Mesothelial cell of epicardium (in vitro differentiated cells): ENCODE results near the gene DYRK1A. TPM values are rescaled to one million over a fixed set of nuclear protein-coding genes. Genes with fewer than 3 reads are reported as not detected.
A peak's percentile ranks its signal among the peaks of the same experiment; 100 is the strongest.

Experiments
- DNase-seq, 2 experiments: peaks; one replicate each; pipeline ENCODE4 v3.0.0; 2021; ENCODE audit warnings: low spot score in 2 of 2; ENCODE audit not compliant: unreplicated experiment in 2 of 2
- H3K27ac Mint-ChIP-seq: 2 replicates; pipeline ENCODE4 v1.8.0; 2021; ENCODE audit warnings: mixed read lengths
- H3K27me3 Mint-ChIP-seq: 2 replicates; pipeline ENCODE4 v1.8.0; 2021; ENCODE audit warnings: low read depth, mixed read lengths
- H3K36me3 Mint-ChIP-seq: 2 replicates; pipeline ENCODE4 v1.8.0; 2021; ENCODE audit warnings: mixed read lengths
- H3K4me1 Mint-ChIP-seq: 2 replicates; pipeline ENCODE4 v1.8.0; 2021; ENCODE audit warnings: mixed read lengths
- H3K4me3 Mint-ChIP-seq: 2 replicates; pipeline ENCODE4 v1.8.0; 2021; ENCODE audit warnings: mild to moderate bottlenecking, moderate library complexity, mixed read lengths
- H3K9me3 Mint-ChIP-seq: 2 replicates; pipeline ENCODE4 v1.8.0; 2021; ENCODE audit warnings: mixed read lengths
- total RNA-seq: library from RNA; stranded (reverse); gene quantifications from 3 replicates; pipeline ENCODE4 v1.2.1, GENCODE V29; 2021
- TF ChIP-seq, protein P1 (sequence below): fragments of 200-600 bp; sonication (generic); IDR thresholded peaks from one replicate; pipeline ENCODE4 v1.5.0; 2021; ENCODE audit warnings: antibody characterized with exemption; ENCODE audit not compliant: unreplicated experiment

The DYRK1A gene
- total RNA-seq, 1 donor from 2014 or later = 79.7 TPM

DNA sequence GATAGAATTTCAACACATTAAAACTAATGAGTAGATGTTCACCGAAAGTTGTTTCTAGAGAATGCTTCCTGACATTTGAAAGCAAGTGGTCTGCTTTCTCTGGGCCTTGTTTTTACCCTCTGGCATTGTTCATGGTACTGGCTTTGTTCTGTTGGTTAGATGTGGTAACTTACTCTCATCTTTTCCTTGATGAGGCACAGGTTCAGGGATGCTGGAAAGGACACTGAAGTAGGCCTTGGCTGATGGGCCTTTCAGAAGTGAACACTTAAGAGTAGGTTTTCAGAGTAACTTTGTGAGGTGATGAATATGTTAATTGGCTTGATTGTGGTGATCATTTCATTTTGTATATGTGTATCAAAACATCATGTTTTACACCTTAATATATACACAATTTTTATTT, 55.8 kb downstream of the DYRK1A start:
- peaks cover 13% of the 10 kb centered on the region for H3K9me3 Mint-ChIP-seq
- peaks cover 23% of the 10 kb centered on the region for H3K4me1 Mint-ChIP-seq
- H3K27ac Mint-ChIP-seq = peak overlapping the region; percentile 26
- no peaks in the 10 kb centered on the region for H3K27me3 Mint-ChIP-seq
- TF ChIP-seq, protein P1, sequence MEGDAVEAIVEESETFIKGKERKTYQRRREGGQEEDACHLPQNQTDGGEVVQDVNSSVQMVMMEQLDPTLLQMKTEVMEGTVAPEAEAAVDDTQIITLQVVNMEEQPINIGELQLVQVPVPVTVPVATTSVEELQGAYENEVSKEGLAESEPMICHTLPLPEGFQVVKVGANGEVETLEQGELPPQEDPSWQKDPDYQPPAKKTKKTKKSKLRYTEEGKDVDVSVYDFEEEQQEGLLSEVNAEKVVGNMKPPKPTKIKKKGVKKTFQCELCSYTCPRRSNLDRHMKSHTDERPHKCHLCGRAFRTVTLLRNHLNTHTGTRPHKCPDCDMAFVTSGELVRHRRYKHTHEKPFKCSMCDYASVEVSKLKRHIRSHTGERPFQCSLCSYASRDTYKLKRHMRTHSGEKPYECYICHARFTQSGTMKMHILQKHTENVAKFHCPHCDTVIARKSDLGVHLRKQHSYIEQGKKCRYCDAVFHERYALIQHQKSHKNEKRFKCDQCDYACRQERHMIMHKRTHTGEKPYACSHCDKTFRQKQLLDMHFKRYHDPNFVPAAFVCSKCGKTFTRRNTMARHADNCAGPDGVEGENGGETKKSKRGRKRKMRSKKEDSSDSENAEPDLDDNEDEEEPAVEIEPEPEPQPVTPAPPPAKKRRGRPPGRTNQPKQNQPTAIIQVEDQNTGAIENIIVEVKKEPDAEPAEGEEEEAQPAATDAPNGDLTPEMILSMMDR = no peak
- no peak for DNase-seq
- H3K4me3 Mint-ChIP-seq = no peak overlapping the region
- H3K36me3 Mint-ChIP-seq = peaks cover 15% of the 10 kb centered on the region

DNA sequence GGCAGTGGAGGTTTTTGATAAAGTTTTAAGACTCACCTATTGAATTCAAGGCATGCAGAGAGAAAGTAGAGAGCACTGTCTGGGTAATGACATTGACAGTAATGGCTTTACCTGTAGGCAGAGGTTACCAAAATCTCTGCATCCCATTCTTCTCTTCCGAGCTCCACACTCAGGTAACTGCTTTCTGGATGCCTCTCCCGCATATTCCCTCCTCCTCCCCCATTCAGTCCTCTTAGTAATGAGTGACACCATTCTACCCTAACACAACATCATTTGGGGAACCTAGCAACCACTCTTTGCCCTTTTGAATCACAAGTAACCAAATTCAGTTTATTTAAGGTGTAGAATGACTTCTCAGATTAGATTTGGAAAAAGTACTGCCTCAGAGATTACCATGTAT, 56.5 kb downstream of the DYRK1A start:
- Mint-ChIP-seq H3K27me3 (no peaks in the 10 kb centered on the region), H3K4me3 (no peak overlapping the region), H3K4me1 (peaks cover 18% of the 10 kb centered on the region), H3K27ac (no peak overlapping the region), H3K9me3 (peaks cover 14% of the 10 kb centered on the region), H3K36me3 (peaks cover 22% of the 10 kb centered on the region)
- TF ChIP-seq, protein P1 = no peak
- no peak for DNase-seq

DNA sequence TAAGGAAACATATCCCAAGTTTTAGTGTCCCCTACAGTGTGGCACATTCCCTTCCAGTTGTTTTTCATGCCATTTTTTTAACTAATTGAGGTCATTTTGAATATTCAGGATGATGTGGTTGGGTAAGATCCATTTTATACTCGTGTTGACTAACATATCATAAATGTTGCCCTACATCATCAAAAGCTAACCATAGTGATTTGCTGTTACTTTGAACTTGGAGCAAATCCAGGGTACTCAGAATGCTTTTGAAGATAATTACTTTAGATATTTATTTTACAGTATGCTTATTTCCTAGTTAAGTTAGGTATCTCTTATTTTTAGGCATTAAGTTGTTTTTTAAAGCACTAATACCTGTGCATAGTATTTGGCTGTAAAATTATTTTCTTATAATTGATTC, 57.8 kb downstream of the DYRK1A start:
- H3K27me3 Mint-ChIP-seq = no peaks in the 10 kb centered on the region
- no peak overlapping the region for H3K4me3 Mint-ChIP-seq
- H3K27ac Mint-ChIP-seq = peak overlapping the region; percentile 80
- H3K4me1 Mint-ChIP-seq = peaks cover 13% of the 10 kb centered on the region
- TF ChIP-seq, protein P1 = no peak
- peaks cover 33% of the 10 kb centered on the region for H3K36me3 Mint-ChIP-seq
- DNase-seq = no peak
- peaks cover 14% of the 10 kb centered on the region for H3K9me3 Mint-ChIP-seq

DNA sequence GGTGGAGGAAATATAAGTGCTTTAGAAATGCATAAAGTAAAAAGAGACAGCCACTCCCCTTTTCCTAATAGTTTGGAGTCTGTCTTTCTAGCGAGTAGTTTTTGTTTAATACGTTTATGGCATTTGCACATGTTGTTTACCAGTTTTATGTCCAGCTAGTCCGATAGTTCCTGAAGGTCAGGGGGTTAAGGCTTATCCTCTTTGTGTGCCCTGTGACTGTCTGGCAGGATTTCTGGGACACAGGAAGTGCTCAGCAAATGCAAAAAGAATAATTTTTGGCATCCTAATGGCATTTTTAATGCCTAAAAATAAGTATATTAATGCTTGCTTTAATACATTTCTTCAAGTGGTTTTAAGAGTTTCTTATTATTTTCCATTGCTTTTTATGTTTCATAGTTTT, 58.4 kb downstream of the DYRK1A start:
- no peak for DNase-seq
- TF ChIP-seq, protein P1 = no peak
- H3K4me3 Mint-ChIP-seq = no peak overlapping the region
- peaks cover 14% of the 10 kb centered on the region for H3K9me3 Mint-ChIP-seq
- peaks cover 35% of the 10 kb centered on the region for H3K36me3 Mint-ChIP-seq
- no peaks in the 10 kb centered on the region for H3K27me3 Mint-ChIP-seq
- H3K4me1 Mint-ChIP-seq = peaks cover 10% of the 10 kb centered on the region
- H3K27ac Mint-ChIP-seq = no peak overlapping the region

DNA sequence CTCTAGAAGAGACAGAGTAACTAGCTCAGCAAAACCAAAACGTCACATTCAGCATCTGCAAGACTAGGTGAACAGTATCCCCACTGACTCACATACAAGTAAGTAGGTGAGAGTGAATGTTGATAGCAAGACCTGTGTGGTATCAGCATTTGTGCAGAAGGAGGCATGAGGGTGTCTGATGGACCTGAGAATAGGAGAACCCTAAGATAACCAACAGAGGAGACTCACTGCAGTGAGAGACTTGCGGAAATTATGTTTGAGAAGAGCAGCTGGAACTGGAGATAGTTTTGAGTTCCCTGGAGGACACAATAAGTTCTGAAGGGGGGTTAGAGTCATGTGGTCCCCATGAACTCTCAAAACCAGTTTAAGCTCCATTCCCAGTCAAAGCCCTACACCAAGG, 59.1 kb downstream of the DYRK1A start:
- Mint-ChIP-seq H3K9me3 (peaks cover 14% of the 10 kb centered on the region), H3K27me3 (no peaks in the 10 kb centered on the region), H3K36me3 (peaks cover 36% of the 10 kb centered on the region), H3K4me1 (peaks cover 4% of the 10 kb centered on the region), H3K27ac (no peak overlapping the region), H3K4me3 (no peak overlapping the region)
- DNase-seq = no peak
- TF ChIP-seq, protein P1 = no peak

DNA sequence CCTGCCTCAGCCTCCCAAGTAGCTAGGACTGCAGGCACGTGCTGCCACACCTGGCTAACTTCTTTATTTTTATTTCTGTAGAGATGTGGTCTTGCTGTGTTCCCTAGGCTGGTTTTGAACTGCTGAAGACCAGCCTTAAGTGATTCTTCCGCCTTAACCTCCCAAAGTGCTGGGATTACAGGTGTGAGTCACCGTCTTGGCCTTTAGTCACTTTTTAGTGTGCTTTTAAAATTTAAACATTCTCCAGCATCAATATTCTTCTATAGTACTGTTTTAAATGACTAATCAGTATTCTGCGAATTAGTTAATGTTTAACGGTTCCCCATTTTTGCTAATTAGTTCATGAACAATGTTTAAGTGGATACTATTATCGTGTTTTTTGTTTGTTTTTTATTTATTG, 60.6 kb downstream of the DYRK1A start:
- H3K36me3 Mint-ChIP-seq = peaks cover 36% of the 10 kb centered on the region
- no peak overlapping the region for H3K4me3 Mint-ChIP-seq
- H3K27me3 Mint-ChIP-seq = no peaks in the 10 kb centered on the region
- H3K4me1 Mint-ChIP-seq = peaks cover 7% of the 10 kb centered on the region
- TF ChIP-seq, protein P1 = no peak
- H3K9me3 Mint-ChIP-seq = peaks cover 14% of the 10 kb centered on the region
- DNase-seq = no peak
- no peak overlapping the region for H3K27ac Mint-ChIP-seq
